Measurements from ENCODE around the gene PUM2.
"Not testable (repeated sequence)": the region's sequence is repeated elsewhere in the genome, so short reads cannot be mapped to it uniquely, and the experiment has no call there.

PUM2 gene

DNA sequence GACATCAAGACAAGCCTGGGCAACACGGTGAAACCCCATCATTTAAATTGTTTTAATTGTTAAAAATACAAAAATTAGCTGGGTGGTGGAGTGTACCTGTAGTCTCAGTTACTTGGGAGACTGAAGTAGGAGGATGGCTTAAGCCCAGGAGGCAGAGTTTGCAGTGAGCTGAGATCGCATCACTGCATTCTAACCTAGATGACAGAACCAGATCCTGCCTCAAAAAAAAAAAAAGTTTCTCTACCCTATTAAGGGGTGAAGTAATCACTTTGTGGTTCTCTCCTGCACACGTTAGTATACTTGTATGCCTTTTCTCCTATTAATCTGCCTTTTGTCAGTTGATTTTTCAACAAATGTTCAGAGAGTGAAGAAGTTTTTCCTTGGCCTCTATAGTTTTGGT is 18.1 kb upstream of the PUM2 start:
- no peak for DNase-seq

DNA sequence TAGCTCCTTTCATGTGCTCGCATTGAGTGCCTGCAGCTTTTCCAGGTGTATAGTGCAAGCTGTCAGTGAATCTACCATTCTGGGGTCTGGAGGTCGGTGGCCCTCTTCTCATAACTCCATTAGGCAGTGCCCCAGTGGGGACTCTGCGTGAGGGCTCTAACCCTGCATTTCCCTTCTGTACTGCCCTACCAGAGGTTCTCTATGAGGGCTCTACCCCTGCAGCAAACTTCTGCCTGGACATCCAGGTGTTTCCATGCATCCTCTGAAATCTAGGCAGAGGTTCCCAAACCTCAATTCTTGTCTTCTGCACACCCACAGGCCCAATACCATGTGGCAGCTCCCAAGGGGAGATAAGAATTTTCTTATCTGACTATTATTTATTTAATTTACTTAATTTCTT is 17.3 kb upstream of the PUM2 start:
- not testable (repeated sequence) for DNase-seq

DNA sequence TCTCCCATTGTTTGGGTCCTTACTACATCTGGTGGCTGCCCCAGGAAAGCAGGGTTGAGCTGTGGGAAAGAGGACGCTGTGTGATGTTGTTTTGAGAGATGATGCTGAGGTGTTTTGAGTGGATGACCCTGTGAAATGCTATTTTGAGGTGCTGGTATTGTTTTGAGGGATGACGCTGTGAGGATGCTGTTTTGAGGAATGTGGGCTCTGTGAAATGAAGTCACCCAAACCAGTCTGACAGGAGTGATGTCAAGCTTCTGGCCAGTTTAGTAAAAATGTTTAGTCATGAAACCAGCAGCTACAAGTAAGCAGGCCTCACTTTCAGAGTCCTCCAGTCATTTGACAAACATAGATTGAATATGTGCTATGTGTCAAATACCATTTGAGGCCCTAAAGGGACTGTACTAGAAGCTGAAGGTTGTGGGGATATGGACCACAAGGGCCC is 16.1 kb upstream of the PUM2 start:
- no peak for DNase-seq

DNA sequence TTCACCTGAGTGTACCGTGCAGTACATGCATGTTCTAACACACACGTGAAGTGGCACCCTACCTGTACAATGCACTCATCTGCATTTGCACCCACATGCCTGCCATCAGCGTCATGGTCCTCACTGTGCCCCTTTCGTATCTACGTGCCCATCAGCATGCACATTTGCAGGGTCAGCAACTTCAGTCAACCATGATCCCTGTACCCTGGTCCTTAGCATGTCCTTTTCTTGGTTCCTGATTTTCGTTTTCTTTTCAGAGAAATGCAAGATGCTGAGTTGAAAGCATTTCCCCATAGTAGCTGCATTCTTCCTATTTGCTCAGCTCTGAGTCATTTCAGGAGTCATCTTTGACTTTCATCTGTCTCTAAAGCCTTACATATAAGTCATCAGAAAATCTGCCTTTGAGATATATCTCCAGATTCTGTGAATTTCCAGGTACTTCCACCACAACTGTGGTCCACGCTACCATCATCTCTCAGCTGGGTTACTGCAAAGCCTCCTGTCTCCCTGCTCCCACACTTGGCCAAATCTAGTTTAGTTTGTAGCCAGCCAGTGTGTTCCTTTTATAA is 14.7 kb upstream of the PUM2 start:
- DNase-seq = no peak

DNA sequence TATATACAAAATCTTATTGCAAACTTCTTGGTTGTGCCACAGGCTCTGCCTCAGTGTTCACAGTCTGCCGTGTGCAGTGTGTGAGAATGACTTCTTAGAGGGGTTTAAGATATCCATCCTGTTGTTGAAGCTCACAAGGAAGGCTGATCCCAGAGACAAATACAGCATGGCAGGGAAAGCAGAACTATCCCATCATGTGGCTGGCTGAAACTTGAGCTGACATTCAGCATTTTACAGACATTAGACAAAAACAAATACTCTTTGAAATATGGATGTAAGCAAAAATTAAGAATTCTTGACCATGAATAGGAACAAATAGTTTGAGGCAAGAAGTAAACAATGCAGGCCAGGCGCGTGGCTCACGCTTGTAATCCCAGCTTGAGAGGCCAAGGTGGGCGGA is 12.9 kb upstream of the PUM2 start:
- DNase-seq = no peak

GRCh38 chr2:20362701-20363435 is 12.2 kb upstream of the PUM2 start:
- DNase-seq = no peak

DNA sequence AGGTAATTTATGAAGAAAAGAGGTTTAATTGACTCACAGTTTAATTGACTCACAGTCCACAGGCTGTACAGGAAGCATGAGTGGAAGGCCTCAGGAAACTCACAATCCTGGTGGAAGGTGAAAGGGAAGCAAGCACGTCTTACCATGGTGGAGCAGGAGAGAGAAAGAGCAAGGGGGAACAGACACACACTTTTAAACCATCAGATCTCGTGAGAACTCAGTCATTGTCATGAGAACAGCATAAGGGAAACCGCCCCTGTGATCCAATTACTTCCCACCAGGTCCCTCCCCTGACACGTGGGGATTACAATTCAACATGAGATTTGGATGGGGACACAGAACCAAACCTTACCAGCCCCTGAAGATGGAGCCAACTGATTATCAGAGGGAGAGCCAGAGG is 11.2 kb upstream of the PUM2 start:
- no peak for DNase-seq

GRCh38 chr2:20359096-20359495 is 8.5 kb upstream of the PUM2 start:
- DNase-seq = no peak

DNA sequence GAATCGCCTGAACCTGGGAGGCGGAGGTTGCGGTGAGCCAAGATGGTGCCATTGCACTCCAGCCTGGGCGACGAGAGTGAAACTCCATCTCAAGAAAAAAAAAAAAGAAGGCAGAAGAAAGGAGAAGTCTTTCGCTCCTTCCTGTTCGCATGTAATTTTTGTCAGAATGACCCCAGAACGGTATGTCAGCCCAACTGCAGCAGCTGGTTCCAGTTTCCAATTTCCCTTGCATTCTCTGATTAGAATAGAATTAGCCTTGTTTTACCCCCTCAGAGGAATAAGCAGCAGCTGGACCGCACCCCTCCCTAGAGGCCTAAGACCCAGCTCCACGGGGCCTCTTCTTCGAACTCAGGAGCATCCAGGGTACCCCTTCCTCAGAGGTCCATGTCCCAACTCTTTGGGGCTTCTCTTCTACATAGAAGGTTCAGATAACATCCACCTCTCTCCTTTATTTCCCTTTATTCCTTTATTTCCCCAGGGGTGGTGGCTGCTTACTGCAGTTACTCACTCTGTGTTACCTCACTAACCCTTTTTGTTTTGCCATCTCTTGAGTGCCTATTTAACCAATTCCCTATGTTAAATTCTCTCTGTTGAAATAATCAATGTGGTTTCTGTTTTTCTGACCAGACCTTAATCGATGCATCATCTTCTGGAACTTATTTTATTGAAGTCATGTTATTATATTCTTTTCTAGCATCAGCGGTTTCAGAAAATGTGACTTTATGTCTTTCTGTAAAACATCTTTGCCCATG is 7.2 kb upstream of the PUM2 start:
- no peak for DNase-seq

DNA sequence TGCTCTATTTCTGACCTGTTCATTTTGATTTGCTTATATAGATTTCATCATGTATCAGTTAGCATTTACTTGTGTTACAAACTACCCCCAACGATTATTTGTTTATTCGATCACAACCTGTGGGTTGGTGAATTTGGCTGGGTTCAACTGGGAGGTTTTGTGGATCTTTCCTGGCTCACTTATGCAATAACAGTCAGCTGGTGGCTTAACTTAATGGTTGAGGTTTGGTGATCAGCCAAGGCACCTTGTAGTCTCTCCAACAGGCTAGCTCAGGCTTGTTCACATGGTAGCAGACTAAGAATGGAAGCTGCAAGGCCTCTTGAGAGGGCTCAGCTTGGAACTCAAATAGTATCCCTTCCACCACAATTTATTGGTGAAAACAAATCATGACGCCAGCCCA is 5.4 kb upstream of the PUM2 start:
- DNase-seq = no peak

DNA sequence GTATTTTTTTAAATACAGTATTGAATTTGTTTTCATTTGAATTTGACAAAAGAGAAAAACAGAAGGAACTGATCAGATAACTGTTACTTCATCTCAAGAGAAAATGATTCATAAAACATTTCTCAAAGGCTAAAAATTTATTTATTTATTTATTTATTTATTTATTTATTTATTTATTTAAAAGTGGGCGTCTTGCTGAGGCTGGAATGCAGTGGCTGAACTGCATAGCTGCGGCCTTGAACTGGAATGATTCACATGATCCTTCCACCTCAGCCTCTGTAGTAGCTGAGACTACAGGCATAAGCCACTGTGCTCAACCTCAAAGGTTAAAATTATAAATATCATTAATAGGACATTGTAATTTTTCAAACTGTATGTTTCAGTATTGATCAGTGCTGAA is 4.5 kb upstream of the PUM2 start:
- no peak for DNase-seq

DNA sequence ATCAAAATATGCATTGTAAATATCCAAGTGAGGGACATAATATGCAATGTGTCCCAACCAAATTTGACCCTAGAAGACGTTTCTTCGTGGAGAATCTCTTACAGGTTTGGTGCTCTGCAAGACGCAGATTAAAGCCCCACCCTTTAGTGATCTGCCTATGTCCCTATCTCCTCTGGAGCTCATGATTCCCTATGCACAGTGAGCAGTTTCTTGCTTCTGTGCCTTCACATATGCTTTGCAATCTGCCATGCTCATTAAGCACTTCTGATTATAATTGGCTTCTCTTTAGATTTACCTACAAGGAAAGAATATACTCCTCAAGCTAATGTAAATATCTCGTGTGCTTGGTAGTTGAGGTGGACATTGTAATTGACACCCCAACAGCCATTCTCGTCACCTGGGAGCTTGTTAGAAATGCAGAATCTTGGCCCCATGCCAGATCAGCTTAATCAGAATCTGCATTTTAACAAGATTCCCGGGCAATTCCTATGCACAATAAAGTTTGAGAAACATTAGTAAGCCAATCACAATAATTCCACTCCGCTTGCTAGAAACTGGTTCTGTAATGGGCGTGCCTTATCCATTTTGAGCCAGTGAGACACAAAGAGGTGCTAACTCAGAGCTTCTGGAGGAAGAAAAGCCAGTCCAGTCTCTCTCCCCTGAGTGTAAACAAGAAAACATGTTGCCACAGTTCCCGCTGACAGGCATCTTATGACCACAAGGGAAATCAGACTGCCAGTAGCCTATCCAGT is 2.8 kb upstream of the PUM2 start:
- DNase-seq = no peak

DNA sequence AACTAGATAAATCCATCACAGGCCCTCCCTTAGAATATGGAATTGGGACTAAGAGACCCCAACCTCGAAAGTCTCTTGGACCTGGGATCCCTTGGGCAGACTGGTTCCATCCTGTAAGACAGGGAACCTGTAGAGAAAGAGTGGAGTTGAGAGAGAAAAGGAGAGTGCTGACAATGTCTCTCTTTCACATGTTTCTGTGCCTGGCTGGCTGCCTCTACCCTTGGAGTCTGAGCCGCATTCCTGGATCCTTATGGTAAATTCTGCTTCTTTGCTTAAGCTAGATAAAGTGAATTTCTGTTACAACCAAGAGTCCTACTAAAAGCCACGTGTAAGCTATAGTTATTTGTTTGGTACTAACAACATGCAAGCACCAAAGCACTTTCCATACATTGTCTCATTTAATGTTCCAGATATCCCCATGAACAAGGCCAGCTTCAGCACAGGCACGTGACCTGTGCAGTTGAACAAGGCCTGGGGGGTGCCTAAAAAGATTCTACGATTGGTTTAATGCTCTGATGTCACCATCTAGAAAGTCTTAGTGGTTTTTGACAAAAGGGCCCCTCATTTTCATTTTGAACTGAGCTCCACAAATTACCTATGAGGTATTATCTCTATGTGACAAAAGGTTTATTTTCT is 2.1 kb upstream of the PUM2 start:
- no peak for DNase-seq

DNA sequence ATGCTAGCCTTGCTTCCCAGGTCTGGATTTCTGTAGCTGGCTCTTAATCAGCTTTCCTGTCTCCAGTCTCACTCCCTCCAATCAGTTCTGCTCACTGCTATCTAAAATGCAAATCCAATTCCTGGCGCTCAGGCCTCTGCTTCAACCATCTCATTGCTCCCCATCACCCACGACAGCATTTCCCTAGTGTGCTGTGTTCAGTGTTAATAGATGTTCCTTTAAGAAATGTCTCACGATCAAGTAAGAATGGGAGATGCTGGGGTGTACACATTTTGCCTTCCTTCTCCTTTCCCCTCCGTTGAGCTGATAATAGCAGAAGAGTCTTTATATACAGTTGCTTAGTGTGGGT is 1.6 kb upstream of the PUM2 start:
- no peak for DNase-seq

DNA sequence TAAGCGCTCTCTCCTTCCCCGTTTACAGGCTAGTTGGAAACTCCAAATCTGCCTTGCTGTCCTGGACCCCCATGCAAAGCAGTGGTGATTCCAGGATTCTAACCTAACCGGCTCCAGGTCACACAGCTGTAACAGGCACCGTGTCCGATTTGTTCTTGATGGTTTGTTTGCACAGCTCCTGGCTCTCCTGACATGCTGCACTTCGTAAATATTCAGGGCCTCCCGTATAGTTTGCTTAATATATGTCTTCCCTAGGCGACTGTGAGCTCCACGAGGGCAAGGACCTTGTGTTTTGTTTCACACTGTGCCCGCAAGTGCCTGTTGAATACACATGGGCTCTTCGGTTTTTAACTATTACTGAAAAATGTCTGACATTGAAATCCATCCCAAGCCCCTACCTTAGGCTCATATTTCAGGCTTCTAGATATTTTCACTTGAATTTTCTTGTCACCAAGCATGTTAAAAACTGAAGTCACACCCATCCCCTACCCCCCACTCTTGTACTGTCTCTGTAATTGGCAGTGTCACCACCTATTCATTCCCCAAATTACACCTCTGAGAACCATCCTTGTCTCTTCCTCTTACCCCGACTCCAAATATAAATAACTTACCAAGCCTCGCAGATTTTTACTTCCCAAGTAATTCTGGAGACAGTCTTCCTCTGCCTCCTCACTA is 1.0 kb upstream of the PUM2 start:
- DNase-seq = no peak

- DNase-seq = peak; percentile 72
Observed at GRCh38 chr2:20350041-20350712, 467 bp downstream of the PUM2 start.

GRCh38 chr2:20349513-20349921 is 1.1 kb downstream of the PUM2 start:
- no peak for DNase-seq

DNA sequence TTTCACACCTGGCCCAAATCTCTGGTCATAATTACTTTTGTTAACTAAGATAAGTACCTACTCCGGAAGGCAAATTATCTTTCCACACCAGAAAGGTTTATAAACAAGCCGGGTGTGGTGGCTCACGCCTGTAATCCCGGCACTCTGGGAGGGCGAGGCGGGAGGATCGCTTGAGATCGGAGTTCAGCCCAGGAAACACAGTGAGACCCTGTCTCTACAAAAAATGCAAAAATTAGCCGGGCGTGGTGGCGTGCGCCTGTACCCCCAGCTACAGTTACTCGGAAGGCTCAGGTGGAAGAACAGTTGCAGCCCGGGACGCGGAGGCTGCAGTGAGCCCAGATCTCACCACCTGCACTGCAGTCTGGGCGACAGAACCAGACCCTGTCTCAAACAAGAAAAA is 2.1 kb downstream of the PUM2 start:
- peak; percentile 15 for DNase-seq

DNA sequence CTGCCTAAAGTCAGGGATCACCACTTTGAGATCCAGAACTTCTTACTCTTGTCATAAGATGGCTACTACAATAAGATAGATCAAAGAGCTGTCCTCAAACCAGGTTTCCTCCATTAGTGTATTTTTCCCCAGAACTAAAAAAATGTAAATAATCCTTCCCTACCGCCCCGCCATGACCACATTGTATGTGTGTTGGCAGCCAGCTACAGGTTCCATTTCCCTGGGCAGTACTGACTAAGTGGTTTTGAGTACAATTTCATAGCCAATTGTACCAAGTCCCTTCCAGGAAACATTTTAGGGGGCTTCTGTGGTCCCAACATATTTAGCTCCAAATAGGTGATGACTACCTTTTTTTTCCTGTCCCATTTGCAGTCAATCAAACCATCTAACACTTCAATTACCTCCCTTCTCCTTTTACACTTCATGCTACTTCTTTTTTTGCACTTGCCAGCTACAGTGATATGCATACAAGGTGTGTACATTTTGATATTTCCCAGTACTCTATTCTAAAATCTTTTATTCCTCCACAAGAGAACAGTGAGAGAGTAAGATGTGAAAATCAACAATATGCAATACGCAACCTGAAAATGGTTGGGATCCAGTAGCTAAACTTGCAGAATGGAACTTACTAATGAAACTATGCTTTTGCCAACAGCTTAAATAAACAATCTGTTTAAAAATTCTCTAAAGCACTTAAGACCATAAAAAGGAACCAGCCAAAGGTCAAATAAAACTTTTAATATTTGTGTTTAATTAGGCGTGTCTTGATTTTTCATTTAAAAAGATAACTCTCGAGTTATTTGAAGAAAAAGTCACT is 3.9 kb downstream of the PUM2 start:
- no peak for DNase-seq

DNA sequence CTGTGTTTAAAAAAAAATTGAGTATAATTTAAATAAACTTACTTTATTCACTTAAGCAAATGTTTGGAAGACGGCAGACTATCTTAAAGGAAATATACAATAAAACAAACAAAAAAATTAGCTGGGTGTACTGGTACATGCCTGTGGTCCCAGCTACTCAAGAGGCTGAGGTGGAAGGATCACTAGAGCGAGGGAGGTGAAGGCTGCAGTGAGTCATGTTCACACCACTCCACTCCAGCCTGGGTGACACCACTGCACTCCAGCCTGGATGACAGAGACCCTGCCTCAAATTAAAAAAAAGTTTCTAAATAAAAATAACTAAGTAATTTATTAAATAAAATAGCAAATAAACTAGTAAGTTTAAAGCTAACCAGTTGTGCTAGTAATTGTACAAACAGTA is 7.5 kb downstream of the PUM2 start:
- peak; percentile 36 for DNase-seq

DNA sequence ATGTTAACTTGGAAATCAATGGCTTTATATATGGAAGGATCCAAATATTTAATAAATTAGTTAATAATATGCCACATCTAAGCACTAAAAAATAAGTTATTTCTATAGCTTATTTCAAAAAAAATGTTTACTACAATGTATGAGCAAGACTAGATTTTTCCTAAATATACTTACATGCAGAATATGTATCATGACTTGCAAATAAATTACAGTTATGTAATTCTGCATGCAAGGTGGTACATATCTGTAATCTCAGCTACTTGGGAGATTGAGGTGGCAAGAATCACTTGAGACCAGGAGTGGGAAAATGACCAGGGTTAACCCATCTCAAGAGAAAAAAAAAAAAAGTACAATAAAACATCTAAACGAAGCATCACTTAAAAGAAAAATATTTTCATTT is 11.6 kb downstream of the PUM2 start:
- DNase-seq = no peak
